Activated T-helper 1 cell treated with anti-CD3 and anti-CD28 coated beads, Interleukin-12 subunit alpha, Interleukin-12 subunit beta, Interleukin-2, Interleukin-4 antibody, amounts not matched to agents 30 ng/mL and 10 ng/mL and 1 ng/mL, durations not matched to agents 14 hours and 24 hours and 36 hours (primary cell): ENCODE measurements around the gene PLD1. TPM values are rescaled to one million over a fixed set of nuclear protein-coding genes. Genes with fewer than 3 reads are reported as not detected.

ENCODE experiments used
- DNase-seq: peaks from one replicate; pipeline ENCODE4 v3.0.0; 2021; ENCODE audit warnings: low spot score
- H3K27ac Mint-ChIP-seq: one replicate; pipeline ENCODE4 v1.8.0; 2021; ENCODE audit warnings: mild to moderate bottlenecking, mixed read lengths
- H3K27me3 Mint-ChIP-seq: one replicate; pipeline ENCODE4 v1.8.0; 2022; ENCODE audit warnings: mild to moderate bottlenecking, moderate library complexity, mixed read lengths; ENCODE audit not compliant: insufficient read depth
- H3K36me3 Mint-ChIP-seq: one replicate; pipeline ENCODE4 v1.8.0; 2021; ENCODE audit warnings: low read depth, mixed read lengths
- H3K4me1 Mint-ChIP-seq: one replicate; pipeline ENCODE4 v1.8.0; 2021; ENCODE audit warnings: low read depth, mixed read lengths
- H3K4me3 Mint-ChIP-seq: one replicate; pipeline ENCODE4 v1.8.0; 2021; ENCODE audit warnings: mild to moderate bottlenecking, moderate library complexity, mixed read lengths
- H3K9me3 Mint-ChIP-seq: one replicate; pipeline ENCODE4 v1.8.0; 2021; ENCODE audit warnings: mixed read lengths
- intact Hi-C: fragments of 100-400 bp; cut with micrococcal nuclease; formaldehyde crosslinking; loops from one replicate; pipeline ENCODE4 v1.15.1; 2024
- total RNA-seq: library from RNA; stranded (reverse); gene quantifications from 2 replicates; pipeline ENCODE4 v1.2.3, GENCODE V29; 2022

PLD1 gene
- total RNA-seq, 1 donor from 2014 or later = 0.29 TPM

GRCh38 chr3:171598990-171599389, 211.3 kb downstream of the PLD1 start:
- DNase-seq = no peak
- intact Hi-C loops = no loop called here
- peaks cover 7% of the 10 kb centered on the region for H3K27me3 Mint-ChIP-seq
- H3K9me3 Mint-ChIP-seq = no peaks in the 10 kb centered on the region
- H3K36me3 Mint-ChIP-seq = no peaks in the 10 kb centered on the region
- no peaks in the 10 kb centered on the region for H3K4me1 Mint-ChIP-seq
- no peak overlapping the region for H3K27ac Mint-ChIP-seq
- no peak overlapping the region for H3K4me3 Mint-ChIP-seq

- DNase-seq = no peak
- Mint-ChIP-seq H3K27me3 (peaks cover 10% of the 10 kb centered on the region), H3K4me3 (no peak overlapping the region), H3K9me3 (no peaks in the 10 kb centered on the region), H3K27ac (no peak overlapping the region), H3K4me1 (no peaks in the 10 kb centered on the region), H3K36me3 (no peaks in the 10 kb centered on the region)
- intact Hi-C loops = no loop called here
Measured at GRCh38 chr3:171592786-171593185, 217.5 kb downstream of the PLD1 start.

- H3K27ac Mint-ChIP-seq = no peak overlapping the region
- no peaks in the 10 kb centered on the region for H3K4me1 Mint-ChIP-seq
- no peak overlapping the region for H3K4me3 Mint-ChIP-seq
- no peaks in the 10 kb centered on the region for H3K9me3 Mint-ChIP-seq
- no peak for DNase-seq
- peaks cover 10% of the 10 kb centered on the region for H3K27me3 Mint-ChIP-seq
- H3K36me3 Mint-ChIP-seq = no peaks in the 10 kb centered on the region
- intact Hi-C loops = no loop called here
Measured at GRCh38 chr3:171591070-171591469, 219.2 kb downstream of the PLD1 start.

- Mint-ChIP-seq H3K9me3 (no peaks in the 10 kb centered on the region), H3K27me3 (no peaks in the 10 kb centered on the region), H3K27ac (no peak overlapping the region), H3K4me1 (no peaks in the 10 kb centered on the region), H3K4me3 (no peak overlapping the region), H3K36me3 (no peaks in the 10 kb centered on the region)
- intact Hi-C loops = no loop called here
- no peak for DNase-seq
Measured at GRCh38 chr3:171586274-171586673, 224.0 kb downstream of the PLD1 start.

- no peaks in the 10 kb centered on the region for H3K27me3 Mint-ChIP-seq
- no peak overlapping the region for H3K4me3 Mint-ChIP-seq
- no peaks in the 10 kb centered on the region for H3K9me3 Mint-ChIP-seq
- no peaks in the 10 kb centered on the region for H3K36me3 Mint-ChIP-seq
- no peak overlapping the region for H3K27ac Mint-ChIP-seq
- intact Hi-C loops = no loop called here
- DNase-seq = no peak
- no peaks in the 10 kb centered on the region for H3K4me1 Mint-ChIP-seq
Measured at GRCh38 chr3:171585039-171585438, 225.2 kb downstream of the PLD1 start.

GRCh38 chr3:171584100-171584499, 226.2 kb downstream of the PLD1 start:
- H3K27ac Mint-ChIP-seq = no peak overlapping the region

GRCh38 chr3:171574556-171575240, 235.6 kb downstream of the PLD1 start:
- Mint-ChIP-seq H3K27me3 (peaks cover 36% of the 10 kb centered on the region), H3K27ac (no peak overlapping the region)
- intact Hi-C loops = no loop called here

More at GRCh38 chr3:171584100-171584499, 226.2 kb downstream of the PLD1 start:
- no peak for DNase-seq
- no peaks in the 10 kb centered on the region for H3K36me3 Mint-ChIP-seq
- no peaks in the 10 kb centered on the region for H3K9me3 Mint-ChIP-seq
- H3K4me3 Mint-ChIP-seq = no peak overlapping the region
- intact Hi-C loops = no loop called here
- no peaks in the 10 kb centered on the region for H3K4me1 Mint-ChIP-seq
- H3K27me3 Mint-ChIP-seq = no peaks in the 10 kb centered on the region

GRCh38 chr3:171569571-171570132, 240.6 kb downstream of the PLD1 start:
- no peak overlapping the region for H3K4me3 Mint-ChIP-seq
- no peak overlapping the region for H3K27ac Mint-ChIP-seq
- no peak for DNase-seq
- peaks cover 2% of the 10 kb centered on the region for H3K36me3 Mint-ChIP-seq
- no peaks in the 10 kb centered on the region for H3K9me3 Mint-ChIP-seq
- intact Hi-C loops = loop anchor here (5.0 to 10.0 kb wide), 2 partner anchors 242 to 705 kb away; no protein-coding TSS in a partner anchor
- H3K4me1 Mint-ChIP-seq = peaks cover 18% of the 10 kb centered on the region
- peaks cover 21% of the 10 kb centered on the region for H3K27me3 Mint-ChIP-seq

More at GRCh38 chr3:171574556-171575240, 235.6 kb downstream of the PLD1 start:
- Mint-ChIP-seq H3K9me3 (no peaks in the 10 kb centered on the region), H3K36me3 (no peaks in the 10 kb centered on the region), H3K4me1 (no peaks in the 10 kb centered on the region), H3K4me3 (no peak overlapping the region)
- DNase-seq = no peak

- H3K4me1 Mint-ChIP-seq = peaks cover 23% of the 10 kb centered on the region
- no peak overlapping the region for H3K4me3 Mint-ChIP-seq
- H3K27me3 Mint-ChIP-seq = peaks cover 21% of the 10 kb centered on the region
- DNase-seq = no peak
- H3K9me3 Mint-ChIP-seq = no peaks in the 10 kb centered on the region
- intact Hi-C loops = loop anchor here (5.0 to 10.0 kb wide), 2 partner anchors 241 to 704 kb away; no protein-coding TSS in a partner anchor
- H3K36me3 Mint-ChIP-seq = peaks cover 4% of the 10 kb centered on the region
- no peak overlapping the region for H3K27ac Mint-ChIP-seq
Measured at GRCh38 chr3:171568766-171569165, 241.5 kb downstream of the PLD1 start.

- intact Hi-C loops = loop anchor here (1.0 to 10.0 kb wide), 7 partner anchors 107 to 702 kb away; partner anchors contain the start of gene TNIK
- Mint-ChIP-seq H3K36me3 (peaks cover 9% of the 10 kb centered on the region), H3K27me3 (peaks cover 12% of the 10 kb centered on the region), H3K4me1 (peaks cover 30% of the 10 kb centered on the region), H3K9me3 (peaks cover 3% of the 10 kb centered on the region), H3K4me3 (no peak overlapping the region), H3K27ac (no peak overlapping the region)
- no peak for DNase-seq
Measured at GRCh38 chr3:171566803-171567422, 243.4 kb downstream of the PLD1 start.

GRCh38 chr3:171565481-171566058, 244.7 kb downstream of the PLD1 start:
- Mint-ChIP-seq H3K27ac (no peak overlapping the region), H3K4me3 (no peak overlapping the region), H3K27me3 (peaks cover 8% of the 10 kb centered on the region), H3K4me1 (peaks cover 42% of the 10 kb centered on the region), H3K36me3 (peaks cover 13% of the 10 kb centered on the region), H3K9me3 (peaks cover 5% of the 10 kb centered on the region)
- intact Hi-C loops = loop anchor here (1.0 to 10.0 kb wide), 3 partner anchors 238 to 701 kb away; no protein-coding TSS in a partner anchor
- DNase-seq = no peak

- H3K4me1 Mint-ChIP-seq = peaks cover 46% of the 10 kb centered on the region
- no peak for DNase-seq
- intact Hi-C loops = loop anchor here (5.0 to 10.0 kb wide), 3 partner anchors 238 to 700 kb away; no protein-coding TSS in a partner anchor
- peak overlapping the region; percentile 5 for H3K4me3 Mint-ChIP-seq
- H3K9me3 Mint-ChIP-seq = peaks cover 5% of the 10 kb centered on the region
- peaks cover 7% of the 10 kb centered on the region for H3K27me3 Mint-ChIP-seq
- H3K27ac Mint-ChIP-seq = peak overlapping the region; percentile 37
- H3K36me3 Mint-ChIP-seq = peaks cover 13% of the 10 kb centered on the region
Measured at GRCh38 chr3:171564748-171565480, 245.4 kb downstream of the PLD1 start.
